Left cardiac atrium (tissue), 4 donors: Measurements from ENCODE around the gene ASPHD1. TPM values are rescaled to one million over a fixed set of nuclear protein-coding genes. Genes with fewer than 3 reads are reported as not detected.
"Not testable (repeated sequence)": the region's sequence is repeated elsewhere in the genome, so short reads cannot be mapped to it uniquely, and the experiment has no call there.

ENCODE experiments used
- ATAC-seq, 2 donors: fragments of 200-7000 bp; cut with Tn5 transposase; one replicate each; pipeline ENCODE4 v1.9.1; 2020; ENCODE audit warnings: mild to moderate bottlenecking in 2 of 2, moderate library complexity in 2 of 2
- DNase-seq: peaks from one replicate; pipeline ENCODE4 v3.0.0-alpha.2; 2020
- intact Hi-C, 2 donors: fragments of 100-400 bp; cut with DNase I; formaldehyde crosslinking; loops; one replicate each; pipeline versions ENCODE4 v1.14.1 to v1.15.1; 2022 to 2023
- long read RNA-seq: library from polyadenylated mRNA; unstranded; transcript quantifications from one replicate; pipeline ENCODE4 v2.0.0, GENCODE V29; 2021
- total RNA-seq, 2 donors: library from RNA; stranded (reverse); fragmentation: NEBNext Ultra II Directional; extraction: Animal tissue kit (Norgen Biotek cat#: 25700); gene quantifications; one replicate each; pipeline ENCODE4 v1.2.1, GENCODE V29; 2021
- donor health status: DM: no; HTN: yes; CAD: no.
- donor health status: DM: no; HTN: yes; CAD: no; lungs with severe emphysema.
- donor health status: DM: yes; HTN: yes; CAD: no.
- donor health status: Dilated cardiomyopathy.

ASPHD1 gene, protein sequence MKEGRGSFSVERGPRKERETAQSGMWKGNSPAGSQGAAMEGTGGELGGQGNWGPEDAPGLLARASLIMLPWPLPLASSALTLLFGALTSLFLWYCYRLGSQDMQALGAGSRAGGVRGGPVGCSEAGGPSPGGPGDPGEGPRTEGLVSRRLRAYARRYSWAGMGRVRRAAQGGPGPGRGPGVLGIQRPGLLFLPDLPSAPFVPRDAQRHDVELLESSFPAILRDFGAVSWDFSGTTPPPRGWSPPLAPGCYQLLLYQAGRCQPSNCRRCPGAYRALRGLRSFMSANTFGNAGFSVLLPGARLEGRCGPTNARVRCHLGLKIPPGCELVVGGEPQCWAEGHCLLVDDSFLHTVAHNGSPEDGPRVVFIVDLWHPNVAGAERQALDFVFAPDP
- total RNA-seq, result 1 to 10 TPM in 1 of 2 donors, under 1 TPM in 1; 0.59 to 1.0 TPM
- long read RNA-seq, result 0 reads

DNA sequence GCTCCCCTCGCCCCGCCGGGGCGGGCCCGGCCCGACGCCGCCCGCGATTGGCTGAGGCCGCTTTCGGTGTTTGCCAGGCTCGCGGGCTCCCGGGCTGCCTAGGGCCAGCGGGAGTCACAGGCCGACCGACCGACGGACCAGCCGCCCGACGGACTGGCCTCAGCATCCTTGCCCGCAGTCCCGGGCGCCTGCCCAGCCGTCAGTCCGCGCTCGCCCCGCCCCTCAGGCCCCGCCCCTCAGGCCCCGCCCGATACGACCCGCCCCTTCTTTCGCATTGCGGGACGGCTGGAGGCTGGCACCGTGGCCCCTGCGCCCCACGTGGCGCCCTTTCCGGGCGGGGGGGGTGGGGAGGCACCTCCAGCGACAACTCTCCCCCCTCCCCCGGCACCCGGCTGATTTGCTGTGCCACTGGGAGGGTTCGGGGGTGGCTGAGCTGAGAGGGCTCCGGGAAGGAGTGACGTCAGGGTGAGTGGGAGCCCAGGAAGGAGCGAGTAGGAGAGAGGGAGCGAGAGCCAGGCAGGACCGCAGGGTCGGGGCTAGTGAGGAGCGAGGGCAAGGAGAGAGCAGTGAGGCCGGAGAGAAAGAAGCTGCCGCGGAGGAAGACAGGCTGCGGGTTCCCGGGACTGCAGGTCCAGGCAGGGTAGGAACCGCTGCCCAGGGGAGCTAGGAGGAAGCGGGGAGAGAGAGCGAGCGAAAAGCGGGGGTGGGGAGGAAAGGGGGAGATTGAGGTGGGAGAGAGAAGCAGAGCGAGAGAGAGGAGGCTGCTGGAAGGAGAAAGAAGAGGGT, at the start of gene ASPHD1:
Gene ASPHD1 (plus strand): TSS at position 387 of the 786 bp plus-strand sequence. CDS start 484 bp downstream, outside the sequence.
- intact Hi-C loops, result no loop called here
- DNase-seq, result peak; percentile 76
- peak; percentile 85 to 89 for ATAC-seq

DNA sequence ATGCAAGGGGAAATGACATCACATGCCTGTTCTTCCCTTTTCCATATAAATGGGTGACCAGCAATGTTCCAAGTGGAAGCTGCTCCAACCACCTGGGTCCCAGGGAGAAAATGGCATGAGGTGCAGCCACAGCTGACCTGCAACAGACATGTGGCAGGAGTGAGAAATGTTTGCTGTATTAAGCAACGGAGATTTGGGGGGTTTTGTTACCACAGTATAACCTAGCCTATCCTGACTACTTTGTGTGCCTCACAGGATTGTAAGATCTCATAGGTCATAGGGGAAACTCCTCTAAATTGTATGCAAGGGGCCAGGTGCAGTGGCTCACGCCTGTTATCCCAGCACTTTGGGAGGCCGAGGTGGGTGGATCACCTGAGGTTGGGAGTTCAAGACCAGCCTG, 49.3 kb upstream of the ASPHD1 start:
- intact Hi-C loops, result no loop called here
- no peak for ATAC-seq
- DNase-seq, result no peak

DNA sequence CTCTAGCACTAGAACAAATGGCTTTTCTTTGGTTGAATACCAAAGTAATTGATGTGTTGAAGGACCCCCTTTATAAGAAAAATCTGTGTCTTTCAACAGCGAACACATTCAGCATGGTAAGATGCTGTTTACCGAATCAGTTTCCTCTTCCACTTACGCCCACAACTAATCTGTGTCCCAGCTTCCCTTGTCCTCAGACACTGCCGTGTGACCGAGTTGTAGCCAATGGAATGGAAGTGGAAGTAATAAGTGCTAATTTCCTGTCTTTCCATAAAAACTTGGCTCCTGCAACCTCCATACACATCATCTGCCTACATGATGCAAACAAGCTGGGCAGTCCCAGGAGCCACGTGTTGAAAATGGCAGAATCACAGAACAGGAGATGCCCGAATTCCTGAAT, 47.6 kb upstream of the ASPHD1 start:
- DNase-seq (no peak), ATAC-seq (peak; percentile 52 to 70)
- intact Hi-C loops, result no loop called here

DNA sequence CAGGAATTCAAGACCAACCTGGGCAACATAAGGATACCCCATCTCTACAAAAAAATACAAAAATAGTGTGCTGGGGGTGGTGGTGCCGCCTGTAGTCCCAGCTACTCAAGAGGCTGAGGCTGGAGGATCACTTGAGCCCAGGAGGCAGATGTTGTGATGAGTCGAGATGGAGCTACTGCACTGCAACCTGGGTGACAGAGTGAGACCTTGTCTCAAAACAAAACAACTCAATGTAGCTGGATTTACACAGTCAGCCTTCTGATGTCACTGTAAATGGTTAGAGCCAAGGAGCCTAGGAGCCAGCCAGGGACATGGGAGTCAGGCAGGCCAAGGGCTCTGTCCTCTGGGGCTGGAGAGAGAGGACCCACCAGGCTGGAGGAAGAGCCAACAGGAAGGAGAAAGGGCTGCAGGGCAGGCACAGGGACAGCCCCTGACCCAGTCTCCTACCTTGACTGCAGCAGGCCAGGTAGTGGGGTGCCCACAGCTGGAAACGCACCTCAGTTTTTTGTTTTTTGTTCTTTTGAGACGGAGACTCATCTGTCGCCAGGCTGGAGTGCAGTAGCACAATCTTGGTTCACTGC, 45.7 kb upstream of the ASPHD1 start:
- intact Hi-C loops, result no loop called here
- ATAC-seq, result no peak
- no peak for DNase-seq

DNA sequence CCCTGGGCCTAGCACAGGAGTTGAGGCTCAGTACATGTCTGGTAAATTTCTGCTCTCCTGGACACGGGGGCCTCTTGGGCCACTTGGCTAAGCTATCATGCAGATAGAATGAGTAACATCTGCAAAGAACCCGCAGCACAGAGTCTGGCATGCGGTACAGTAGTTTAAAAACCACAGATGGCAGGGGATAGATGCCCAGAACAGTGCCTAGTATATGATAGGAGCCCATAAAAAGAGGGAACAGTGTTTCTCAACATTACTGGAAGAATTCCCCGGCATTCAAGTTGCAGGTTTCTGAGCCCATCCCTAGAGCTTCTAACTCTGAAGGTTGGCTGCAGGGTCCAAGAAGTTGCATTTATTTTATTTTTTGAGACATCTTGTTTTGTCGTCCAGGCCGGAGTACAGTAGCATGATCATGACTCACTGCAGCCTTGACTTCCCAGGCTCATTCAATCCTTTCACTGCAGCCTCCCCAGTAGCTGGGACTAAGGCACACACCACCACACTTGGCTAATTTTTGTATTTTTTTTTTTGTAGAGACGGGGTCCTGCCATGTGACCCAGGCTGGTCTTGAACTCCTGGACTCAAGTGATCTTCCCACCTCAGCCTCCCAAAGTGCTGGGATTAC, 43.0 kb upstream of the ASPHD1 start:
- intact Hi-C loops, result no loop called here
- ATAC-seq, result no peak

DNA sequence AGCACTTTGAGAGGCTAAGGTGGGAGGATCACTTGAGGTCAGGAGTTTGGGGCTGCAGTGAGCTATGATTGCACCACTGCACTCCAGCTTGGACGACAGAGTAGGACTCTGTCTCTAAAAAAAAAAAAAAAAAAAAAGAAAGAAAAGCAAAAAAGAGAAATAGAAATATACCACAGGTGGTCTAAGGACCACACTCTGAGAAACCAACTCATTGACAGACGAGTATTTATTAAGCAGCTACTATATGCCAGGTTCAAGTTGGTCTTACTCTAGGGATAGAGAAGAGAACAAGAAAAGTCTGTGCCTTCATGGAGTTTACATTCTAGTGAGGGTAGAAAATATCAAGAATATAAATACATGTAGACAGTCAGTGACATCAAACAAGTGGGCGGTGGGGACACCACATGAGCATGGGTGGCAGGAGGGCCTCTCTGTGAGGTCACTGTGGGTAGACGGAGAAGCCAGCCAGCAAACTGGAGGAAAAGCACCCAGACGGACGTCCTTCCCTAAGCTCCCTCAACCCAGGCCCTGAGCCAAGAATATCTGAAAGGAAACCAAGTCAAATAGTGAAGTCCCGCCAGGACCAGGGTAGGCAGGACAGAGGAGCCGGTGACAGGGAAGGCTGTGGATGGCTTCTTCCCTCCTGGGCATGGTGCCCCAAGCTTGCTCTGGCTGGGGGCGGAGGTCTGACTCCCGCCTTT, 42.0 kb upstream of the ASPHD1 start:
- no peak for DNase-seq
- intact Hi-C loops, result no loop called here
- no peak for ATAC-seq

More for the DNA sequence above, 43.0 kb upstream of the ASPHD1 start:
- DNase-seq, result no peak

DNA sequence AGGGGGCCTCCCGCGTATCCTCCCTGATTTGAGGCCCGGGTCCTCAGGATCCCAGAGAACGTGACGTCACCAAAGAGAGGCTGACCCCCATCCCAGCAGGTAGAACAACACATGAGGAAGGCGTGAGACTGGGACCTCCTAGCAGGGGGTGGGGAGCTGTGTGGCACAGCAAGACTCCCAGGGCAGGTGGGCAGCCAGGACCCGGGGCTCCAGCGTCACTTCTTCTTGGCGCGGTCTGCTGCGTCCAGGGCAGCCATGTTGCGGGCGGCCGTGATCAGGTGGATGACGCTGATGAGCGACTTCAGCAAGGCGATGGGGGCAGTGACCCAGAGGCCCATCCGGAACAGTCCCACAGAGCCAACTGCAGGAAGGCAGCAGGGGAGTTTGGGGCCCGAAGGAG, 41.3 kb upstream of the ASPHD1 start:
- intact Hi-C loops, result no loop called here
- DNase-seq (no peak), ATAC-seq (no peak)

DNA sequence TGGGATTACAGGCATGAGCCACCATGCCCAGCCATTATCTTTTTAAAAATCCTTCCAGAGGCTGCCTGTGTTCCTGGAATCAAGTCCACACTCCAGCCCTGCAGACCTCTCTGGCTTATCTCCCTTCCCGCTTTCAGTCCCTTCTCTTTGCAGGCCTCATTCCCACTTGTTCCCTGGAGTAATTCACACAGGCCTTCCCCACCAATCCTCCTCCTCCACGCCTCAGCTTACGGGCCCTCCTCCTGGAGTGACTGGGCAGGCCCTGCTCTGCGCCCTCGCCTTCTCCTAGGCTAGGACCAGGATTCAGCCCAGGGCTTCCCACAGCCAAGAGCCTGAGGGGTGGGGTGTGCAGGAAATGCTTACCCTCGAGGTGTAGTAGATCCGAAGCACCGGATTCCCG, 40.1 kb upstream of the ASPHD1 start:
- intact Hi-C loops, result loop anchor here (10.0 kb wide), 2 partner anchors 145 to 155 kb away; partner anchors contain the start of gene DOC2A (in 1 of the 2)
- ATAC-seq (peak in 1 of 2 donors; percentile 21), DNase-seq (no peak)

DNA sequence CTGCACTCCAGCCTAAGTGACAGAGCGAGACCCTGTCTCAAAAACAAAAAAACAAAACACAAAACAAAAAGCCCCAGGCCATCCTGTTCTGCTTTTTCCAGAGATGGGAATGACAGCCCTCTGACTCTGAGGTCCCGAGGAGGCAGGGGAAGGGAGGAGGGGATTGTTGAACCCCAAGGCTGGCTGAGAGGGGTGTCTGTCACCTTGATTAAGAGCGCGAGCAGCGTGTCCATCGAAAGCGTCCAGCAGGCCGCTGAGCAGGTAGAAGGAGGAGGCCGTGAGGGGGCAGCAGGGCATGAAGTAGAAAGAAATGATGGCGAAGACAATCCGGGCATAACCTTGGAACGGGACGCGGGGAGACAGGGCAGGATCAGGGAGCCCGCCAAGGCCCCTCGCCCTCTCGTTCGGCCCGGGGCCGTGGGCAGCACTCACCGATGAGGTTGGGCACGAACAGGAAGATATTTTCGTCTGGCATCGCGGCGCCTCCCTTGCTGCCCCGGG, 37.9 kb upstream of the ASPHD1 start:
- ATAC-seq (peak; percentile 2 to 9), DNase-seq (peak; percentile 45)
- intact Hi-C loops, result loop anchor here (10.0 kb wide), 2 partner anchors 142 to 152 kb away; partner anchors contain the start of gene DOC2A (in 1 of the 2)

DNA sequence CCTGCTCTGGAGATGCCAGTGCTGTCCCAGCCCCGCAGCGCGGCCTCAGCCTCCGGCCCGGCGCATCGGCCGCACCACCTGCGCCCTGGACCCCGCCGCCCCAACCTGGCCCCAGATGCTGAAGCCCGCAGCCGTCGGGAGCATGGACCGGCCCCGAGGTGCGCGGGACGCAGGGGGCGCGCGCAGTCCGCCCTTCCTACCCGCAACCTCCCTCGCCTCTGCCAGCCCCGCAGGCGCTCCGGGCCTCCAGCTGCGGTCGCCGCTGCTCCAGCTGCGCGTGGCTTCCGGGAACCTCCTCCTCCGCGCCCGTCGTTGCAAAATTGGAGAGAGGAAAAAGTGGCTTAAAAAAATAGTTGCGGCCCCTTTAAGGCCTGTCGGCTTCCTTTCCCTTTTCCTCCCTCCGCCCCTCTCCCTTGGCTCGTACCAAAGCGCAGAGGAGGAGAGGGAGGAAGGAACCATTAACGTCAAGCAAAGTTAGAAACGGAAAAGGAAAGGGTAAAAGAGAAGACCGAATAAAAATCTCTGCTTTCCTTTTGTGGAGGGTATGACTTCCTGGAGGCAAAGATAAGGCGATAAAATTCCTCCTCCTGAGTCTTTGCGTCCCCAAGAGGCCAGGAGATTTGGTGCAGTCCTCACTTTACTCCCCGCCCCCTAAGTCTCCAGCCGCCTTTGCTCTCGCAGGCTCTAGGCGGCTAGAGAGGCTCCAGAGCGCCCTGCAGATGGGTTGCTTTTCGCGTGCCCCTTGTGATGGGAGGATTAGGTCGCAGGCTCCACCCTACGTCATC, 37.2 kb upstream of the ASPHD1 start, which contains the start of gene CDIPT:
Gene CDIPT (minus strand): TSS at position 343 of the 785 bp plus-strand sequence. CDS start 369 bp downstream, outside the sequence.
- ATAC-seq (peak; percentile 97), DNase-seq (peak; percentile 96)
- intact Hi-C loops, result loop anchor here (10.0 kb wide), 2 partner anchors 142 to 152 kb away; partner anchors contain the start of gene DOC2A (in 1 of the 2)

DNA sequence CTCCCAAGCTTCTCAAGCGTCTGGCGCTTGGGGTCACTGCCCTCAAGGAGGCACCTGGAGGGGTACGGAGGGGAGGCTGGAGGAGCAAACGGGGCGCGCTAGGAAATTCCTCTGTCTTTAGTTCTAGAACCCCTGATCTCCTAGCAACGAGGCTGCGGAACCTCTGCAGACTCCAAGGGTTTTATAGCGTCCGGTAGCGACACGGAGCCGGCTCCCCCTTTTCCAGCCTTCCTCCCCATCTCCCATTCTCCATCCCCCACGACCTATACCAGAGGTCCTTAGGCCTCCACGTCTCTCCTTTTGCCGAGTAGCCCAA, 36.7 kb upstream of the ASPHD1 start:
- DNase-seq, result no peak
- intact Hi-C loops, result loop anchor here (10.0 kb wide), 2 partner anchors 141 to 151 kb away; partner anchors contain the start of gene DOC2A (in 1 of the 2)
- ATAC-seq, result no peak

DNA sequence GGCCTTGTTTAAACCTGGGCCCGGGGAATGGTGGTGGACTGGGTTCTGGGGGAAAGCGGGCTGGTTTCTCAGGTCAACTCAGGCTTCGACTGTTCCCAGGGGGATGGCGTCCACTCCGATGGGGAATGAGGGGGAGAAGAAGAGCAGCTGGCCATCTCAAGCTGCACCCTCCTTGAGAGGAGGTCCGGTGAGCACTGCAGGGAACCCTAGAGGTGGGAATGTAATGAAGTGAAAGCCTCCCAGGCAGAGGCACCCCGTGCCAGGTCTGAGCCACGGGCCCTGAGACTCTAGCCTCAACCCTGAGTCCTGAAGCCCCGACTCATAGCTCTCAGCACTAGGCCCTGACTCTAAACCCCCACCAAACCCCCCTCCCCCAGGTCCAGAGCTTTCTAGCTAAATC, 36.1 kb upstream of the ASPHD1 start:
- ATAC-seq (no peak), DNase-seq (no peak)
- intact Hi-C loops, result loop anchor here (10.0 kb wide), 2 partner anchors 141 to 151 kb away; partner anchors contain the start of gene DOC2A (in 1 of the 2)

DNA sequence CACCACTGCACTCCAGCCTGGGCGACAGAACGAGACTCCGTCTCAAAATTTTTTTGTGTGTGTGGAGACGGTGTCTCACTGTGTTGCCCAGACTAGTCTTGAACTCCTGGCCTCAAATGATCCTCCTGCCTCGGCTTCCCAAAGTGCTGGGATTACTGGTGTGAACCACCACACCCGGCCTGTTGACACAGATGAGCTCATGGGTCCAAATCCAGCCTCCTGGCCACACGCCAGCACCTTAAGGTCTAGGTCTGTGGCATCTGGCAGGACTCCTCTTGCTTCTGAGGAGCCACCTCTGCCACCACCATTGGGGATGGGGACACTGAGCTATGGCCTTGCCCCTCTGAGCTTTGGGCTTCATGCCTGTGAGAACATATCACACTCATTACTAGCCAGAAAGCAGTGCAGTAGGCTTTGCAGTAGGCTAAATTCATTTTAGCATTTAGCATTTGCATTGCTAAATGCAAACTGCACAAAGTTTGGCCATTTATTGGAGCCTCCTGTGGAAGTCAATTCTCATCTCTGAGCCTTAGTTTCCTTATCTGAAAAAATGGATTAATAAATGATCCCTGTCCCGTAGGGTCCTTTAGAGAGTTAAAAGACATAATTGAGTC, 31.8 kb upstream of the ASPHD1 start:
- no peak for DNase-seq
- intact Hi-C loops, result loop anchor here (10.0 kb wide), 2 partner anchors 136 to 146 kb away; partner anchors contain the start of gene DOC2A (in 1 of the 2)
- no peak for ATAC-seq

DNA sequence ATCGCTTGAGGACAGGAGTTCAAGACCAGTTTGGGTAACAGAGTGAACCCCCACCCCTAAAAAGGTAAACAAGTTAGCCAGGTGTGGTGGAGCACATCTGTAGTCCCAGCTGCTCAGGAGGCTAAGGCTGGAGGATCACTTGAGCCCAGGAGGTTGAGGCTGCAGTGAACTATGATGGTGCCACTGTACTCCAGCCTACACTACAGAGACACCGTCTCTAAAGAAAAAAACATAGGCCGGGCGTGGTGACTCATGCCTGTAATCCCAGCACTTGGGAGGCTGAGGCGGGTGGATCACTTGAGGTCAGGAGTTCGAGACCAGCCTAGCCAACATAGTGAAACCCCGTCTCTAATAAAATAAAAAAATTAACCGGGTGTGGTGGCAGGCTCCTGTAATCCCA, 31.2 kb upstream of the ASPHD1 start:
- not testable (repeated sequence) for ATAC-seq
- intact Hi-C loops, result loop anchor here (10.0 kb wide), 2 partner anchors 136 to 146 kb away; partner anchors contain the start of gene DOC2A (in 1 of the 2)

DNA sequence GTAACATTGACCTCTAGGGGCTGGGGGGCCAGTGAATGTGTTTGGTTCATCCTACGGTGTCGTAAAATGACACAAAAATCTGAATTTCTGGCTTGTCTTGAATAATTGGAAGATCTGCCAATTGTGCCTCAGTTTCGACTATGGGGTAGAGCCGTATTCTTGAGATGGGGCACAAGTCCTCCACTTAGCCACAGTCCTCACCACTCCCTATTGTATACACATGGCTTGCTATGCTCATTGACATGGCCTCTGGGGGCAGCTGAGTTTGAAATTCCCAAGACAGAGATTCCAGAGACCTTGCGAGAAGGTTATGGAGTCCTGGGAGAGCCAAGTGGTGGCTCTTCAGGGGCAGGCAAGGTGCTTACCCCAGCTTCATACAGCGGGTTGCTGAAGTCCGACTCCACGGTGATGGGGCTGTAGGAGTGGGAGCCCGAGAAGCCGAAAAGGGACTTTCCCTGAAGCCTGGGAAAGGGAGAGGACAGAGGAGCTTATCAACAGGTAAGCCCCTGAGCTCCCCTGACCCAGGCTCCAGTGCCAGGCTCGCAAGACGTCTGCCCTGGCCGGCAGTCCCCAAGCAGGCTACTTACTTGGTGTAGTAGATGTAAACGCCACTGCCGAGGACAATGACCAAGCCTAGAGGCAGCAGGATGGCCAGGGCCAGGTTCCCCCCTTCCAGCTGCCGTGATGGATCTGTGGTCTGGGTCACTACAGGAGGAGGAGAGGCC, 28.3 kb upstream of the ASPHD1 start:
- intact Hi-C loops, result no loop called here
- no peak for ATAC-seq
- DNase-seq, result no peak

More for the DNA sequence above, 31.2 kb upstream of the ASPHD1 start:
- not testable (repeated sequence) for DNase-seq

DNA sequence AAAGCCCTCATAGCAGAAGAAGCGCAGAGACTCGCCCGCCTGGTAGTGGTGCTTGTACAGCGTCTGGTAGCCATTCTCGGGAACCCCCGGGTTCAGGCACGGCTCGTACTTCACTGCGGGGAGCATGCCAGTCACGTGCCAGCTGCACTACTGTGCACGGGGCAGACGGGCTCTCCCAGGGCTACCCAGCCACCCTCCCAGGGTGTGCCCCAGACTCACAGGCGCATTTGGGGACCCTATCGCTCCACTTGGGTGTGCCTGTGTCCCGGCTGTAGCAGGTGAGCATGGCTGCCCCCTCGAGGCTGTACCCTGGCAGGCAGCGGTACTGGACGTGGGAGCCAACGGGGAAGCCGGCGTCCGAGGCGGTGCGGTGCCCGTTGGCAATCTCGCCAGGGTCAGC, 27.0 kb upstream of the ASPHD1 start:
- DNase-seq (no peak), ATAC-seq (no peak)
- intact Hi-C loops, result no loop called here
